Midbrain (tissue), 1 donor: Measurements from ENCODE around the gene GAREM2.
"Not testable (repeated sequence)": the region's sequence is repeated elsewhere in the genome, so short reads cannot be mapped to it uniquely, and the experiment has no call there.

Experiments used
- DNase-seq: peaks from one replicate; lab custom pipeline; 2025; lab: John Stamatoyannopoulos, UW

Gene GAREM2

DNA sequence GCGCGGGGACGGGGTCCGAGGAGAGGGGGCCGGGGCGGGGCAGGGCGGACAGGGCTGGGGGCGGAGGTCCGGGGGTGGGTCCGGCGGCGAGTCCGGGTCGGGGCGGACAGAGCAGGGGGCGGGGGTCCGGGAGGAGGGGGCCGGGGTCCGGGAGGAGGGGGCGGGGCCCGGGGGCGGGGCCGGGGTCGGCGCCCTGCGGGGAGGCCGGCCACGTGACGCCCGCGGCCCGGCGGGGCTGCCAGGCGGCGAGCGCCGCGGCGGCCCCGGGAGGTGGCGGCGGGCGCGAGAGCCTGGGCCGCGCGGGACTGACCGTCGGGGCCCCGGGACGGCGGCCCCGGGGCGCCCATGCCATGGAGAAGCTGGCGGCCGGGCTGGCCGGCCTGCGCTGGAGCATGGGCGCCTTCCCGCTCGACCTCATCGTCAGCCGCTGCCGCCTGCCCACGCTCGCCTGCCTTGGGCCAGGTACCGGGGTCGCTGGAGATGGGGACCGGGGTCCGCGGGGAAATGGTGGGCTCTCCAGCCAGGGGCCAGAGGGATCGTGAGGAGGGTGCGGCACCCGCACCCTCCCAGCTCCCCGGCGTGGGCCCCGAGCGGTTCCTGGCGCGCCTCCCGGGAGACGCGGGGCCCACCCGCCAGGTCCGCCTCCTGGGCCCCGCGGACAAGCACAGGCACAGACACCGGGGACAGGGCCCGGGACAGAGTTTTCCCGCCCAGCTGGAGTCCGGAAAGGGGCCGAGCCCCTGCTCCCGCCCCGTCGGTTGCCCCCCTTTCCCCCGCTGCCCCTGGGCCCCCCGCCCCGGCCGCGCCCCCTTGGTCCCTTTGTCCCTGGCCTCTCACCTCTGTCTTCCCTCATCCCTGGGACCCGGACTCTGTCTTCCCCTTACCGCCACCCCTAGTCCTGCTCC, at the start of gene GAREM2:
Gene GAREM2, plus strand, starts transcription at position 218 of the 905 bp plus-strand sequence. Its CDS starts 133 bp downstream, at position 351.
- DNase-seq, result no peak

DNA sequence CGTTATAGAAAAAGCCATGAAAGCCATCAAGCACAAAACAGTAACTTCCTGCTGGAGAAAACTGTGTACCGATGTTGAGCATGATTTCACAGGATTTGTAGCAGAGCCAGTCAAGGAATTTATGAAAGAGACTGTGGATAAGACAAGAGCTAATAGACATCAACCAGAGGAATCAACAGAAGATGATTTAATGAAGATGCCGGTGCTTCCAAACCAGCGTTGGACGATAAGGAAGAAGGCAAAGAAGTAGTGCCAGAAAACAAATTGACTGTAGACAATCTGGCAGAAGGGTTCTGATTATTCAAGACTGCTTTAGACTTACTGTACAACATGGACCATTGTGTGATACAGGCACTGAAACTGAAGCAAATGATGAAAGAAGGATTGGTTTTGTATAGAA, 49.5 kb upstream of the GAREM2 start:
- DNase-seq, result no peak

DNA sequence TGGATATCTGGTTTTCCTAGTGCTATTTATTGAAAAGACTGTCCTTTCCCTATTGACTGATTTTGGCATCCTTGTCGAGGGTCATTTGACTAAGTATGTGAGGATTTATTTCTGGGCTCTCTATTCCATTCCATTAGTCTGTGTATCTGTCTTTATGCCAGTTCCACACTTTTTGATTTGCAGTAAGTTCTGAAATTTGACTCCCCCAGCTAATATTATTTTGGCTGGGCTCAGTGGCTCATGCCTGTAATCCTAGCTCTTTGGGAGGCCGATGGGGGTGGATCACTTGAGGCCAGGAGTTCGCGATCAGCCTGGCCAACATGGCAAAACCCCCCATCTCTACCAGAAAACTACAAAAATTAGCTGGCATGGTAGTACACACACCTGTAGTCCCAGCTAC, 46.8 kb upstream of the GAREM2 start:
- no peak for DNase-seq

DNA sequence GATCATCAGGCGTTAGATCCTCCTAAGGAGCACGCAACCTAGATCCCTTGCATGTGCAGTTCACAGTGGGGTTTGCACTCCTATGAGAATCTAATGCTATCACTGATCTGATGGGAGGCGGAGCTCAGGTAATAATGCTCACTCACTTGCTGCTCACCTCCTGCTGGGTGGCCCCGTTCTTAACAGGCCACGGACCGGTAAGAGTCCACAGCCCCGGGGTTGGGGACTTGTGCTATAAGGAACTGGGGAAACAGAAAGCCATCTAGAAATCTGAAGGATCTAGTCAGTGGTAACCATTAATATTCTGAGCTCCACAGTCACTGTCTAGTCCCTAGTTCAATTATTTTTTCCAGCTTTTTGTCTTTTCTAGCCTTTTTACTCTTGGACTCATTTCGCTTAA, 44.7 kb upstream of the GAREM2 start:
- no peak for DNase-seq

DNA sequence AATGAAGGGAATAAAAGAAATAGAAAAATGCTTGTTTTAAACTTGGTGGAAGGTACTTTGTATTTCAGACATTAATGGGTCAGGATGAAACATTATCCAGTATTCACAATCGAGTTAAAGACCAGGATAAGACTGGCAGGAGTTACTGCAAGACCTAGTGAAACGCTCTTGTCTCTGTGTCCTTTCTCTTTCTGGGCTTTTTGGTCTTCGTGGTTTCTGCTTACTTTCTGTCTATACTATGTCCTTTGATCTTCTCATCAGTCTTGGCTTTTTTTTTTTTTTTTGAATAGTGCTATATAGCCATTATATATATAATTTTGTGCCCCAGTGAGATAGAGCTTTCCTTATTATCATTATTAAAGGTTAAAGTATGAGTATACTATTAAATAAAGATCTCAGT, 42.1 kb upstream of the GAREM2 start:
- DNase-seq, result no peak

DNA sequence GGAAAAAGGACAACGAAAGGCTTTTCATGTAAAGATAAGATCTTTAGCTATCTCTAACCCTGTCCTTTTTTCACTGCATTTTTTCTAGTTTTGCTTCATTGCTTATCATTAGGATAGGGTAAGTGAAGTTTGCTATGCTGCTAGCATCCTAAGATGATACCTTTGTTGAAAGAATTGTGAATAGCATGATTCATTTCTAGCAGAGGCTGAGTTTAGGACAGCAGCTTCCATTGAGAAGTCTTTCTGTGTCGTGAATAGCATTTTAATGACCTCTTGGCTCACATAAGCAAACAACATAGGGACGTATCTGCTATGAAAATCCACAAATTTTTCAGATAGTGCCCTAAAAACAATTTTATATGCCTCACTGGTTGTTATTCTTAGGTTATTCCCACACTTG, 36.4 kb upstream of the GAREM2 start:
- peak; percentile 66 for DNase-seq

DNA sequence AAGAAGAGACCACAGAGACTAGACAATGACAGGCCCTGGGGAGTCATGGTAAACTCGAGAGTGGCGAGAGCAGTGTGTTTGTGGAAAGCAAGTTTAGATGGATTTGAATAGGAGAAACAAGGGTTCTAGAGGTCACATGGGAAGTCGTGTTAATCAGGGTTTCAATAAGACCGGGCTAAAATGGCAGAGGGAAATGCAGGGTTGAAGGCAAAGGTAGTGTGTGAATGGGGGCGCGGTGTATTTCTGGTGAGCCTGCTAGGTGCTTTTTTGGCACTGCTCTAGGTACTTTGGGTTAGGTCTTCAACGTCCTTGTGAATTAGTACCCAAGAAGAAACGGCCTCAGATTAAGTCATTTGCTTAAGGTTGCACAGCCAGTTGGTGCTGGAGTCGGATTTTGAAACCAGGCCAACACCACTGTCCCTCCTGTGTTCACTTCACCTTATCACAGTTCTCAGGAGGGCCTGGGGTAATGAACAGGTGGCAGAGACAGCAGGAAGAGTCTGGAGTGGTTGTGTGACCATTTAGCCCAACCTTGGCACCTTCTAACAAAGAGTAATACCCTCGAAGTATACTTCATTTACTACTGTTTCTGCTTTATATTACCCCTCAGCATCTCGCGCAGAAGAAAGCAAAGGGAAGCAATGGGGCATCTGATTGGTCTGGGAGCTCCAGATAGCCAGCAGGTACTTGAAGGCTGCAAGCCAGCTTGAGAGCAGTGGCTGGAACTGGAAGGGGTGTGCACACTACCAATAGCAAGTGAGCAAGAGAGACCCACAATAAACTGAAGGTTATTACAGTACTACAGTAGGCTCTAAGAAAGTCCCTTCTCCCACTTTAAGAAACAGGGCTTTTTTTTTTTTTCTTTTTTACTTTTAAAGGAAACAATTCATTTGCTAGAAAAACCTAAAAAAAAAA, 33.4 kb upstream of the GAREM2 start:
- DNase-seq, result no peak

DNA sequence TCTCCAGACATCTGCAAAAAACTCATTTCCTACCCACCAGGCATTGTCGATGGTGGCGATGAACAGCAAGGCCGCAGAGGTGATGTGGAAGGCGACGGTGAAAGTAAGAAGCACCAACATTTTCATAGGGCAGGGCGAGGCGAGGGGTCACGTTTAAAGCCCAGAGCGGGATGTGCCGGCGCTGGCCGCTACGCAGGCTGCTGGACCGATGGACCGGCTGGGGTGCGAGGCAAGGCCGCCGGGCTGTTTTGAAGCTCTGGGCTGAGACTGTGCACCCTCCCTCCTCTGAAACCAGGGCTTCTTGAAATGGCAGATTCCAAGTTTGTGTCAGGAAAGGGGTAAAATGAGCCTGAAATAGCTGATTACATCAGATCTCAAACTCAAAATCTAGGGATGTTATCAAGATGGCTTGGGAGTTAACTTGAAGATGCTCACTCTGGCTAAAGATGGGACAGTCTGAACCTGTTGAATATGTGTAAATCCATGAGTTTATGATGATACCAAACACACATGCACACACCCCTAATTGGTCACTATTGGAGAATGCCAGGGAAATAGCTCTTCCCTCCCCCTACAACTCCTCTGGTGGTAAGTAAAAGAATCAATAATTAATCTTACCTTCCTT, 31.6 kb upstream of the GAREM2 start:
- no peak for DNase-seq

DNA sequence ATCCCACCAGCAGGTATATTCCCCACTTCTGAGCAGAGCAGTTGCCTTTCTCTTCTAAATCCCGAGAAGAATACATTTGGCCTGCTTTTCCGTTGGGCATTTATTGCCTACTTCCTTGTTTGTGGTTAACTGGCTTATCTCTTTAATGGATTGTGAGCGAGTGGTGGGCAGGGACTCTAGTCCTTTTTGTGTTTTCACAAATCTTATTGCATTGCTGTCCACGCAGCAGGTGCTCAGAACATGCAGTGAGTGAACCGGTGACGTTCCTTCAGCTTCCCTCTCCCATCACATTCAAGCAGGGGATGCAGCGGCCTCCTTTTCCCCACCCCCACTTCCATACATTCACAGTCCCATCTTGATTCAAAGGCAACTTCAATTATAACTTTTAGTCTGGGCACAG, 28.9 kb upstream of the GAREM2 start:
- no peak for DNase-seq

DNA sequence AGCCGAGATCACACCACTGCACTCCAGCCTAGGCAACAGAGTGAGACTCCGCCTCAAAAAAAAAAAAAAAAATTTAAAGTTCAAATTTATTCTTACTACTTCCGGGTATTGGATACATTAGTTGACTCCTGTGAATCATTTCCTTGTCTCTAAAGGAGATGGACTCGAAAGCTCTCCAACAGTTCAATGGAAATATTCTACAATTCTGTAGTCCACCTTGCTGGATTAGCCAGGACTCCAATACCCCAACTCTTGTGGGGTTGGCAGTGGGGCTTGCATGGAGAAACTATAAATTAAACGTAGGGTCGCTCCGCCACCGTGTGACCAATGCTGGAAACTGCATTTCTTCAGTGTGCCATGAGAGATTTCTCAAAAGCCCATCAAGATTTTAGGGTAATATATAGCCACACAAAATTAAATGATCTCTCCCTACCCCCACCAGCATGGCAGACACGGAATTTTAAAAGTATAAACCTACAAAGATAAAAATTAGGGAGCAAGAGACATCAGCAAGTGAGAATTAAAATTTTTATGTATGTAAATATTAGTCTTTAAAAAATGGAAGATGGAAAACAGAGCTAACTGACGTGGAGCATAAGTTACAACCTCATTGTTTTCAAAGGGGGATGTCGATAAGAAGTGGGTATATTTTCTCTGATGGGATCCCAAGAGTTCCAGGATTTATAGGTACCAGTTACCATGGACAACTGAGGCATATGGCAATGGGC, 27.8 kb upstream of the GAREM2 start:
- peak; percentile 76 for DNase-seq

DNA sequence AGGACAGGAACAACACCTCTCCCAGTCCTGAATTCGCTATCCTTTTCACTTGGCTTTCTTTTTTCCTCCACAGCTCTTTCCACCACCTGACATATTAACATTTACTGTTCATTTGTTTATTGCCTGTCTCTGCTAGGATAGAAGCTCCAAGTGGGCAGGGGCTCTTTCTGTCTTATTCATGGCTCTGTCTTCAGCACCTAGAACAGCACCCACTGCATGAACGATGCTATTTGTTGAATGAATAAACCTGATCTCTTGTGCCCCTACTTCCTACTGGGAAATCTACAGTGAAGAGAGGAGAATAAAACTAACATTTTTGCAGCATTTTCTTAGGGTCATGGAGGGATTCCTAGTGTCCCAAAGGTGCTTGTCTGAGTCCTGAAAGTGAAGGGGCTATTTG, 24.4 kb upstream of the GAREM2 start:
- DNase-seq, result no peak

DNA sequence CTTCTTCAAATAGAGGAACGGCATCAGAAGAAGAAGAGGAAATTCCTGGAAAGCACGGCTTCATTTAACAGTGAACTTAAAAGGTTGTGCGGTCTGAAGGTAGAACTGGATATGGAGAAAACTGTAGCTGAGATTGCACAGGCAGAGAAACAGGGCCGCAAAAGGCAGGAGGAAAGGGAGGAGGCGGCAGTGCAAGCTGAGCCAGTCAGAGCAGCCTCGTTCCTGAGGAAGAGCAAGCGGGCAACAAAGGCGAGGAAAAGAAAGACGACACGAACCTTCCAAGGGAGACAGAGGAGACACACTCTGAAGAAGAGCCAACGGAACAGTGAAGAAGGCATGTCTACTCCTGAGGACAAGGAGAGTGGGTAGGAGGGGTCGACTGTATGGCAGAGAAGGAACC, 22.6 kb upstream of the GAREM2 start:
- DNase-seq, result no peak

DNA sequence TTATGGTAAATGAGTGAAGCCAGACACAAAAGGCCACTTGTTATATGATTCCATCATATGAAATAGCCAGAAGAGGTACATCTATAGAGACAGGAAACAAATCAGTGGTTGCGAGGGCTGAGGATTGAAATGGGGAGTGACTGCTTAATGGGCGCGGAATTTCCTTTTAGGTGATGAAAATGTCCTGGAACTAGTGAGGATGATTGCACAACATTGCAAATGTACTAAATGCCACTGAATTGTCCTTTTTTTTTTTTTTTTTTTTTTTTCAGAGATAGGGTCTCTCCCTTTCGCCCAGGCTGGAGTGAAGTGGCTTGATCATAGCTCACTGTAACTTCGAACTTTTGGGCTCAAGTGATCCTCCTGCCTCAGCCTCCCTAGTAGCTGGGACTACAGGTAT, 15.3 kb upstream of the GAREM2 start:
- DNase-seq, result no peak

DNA sequence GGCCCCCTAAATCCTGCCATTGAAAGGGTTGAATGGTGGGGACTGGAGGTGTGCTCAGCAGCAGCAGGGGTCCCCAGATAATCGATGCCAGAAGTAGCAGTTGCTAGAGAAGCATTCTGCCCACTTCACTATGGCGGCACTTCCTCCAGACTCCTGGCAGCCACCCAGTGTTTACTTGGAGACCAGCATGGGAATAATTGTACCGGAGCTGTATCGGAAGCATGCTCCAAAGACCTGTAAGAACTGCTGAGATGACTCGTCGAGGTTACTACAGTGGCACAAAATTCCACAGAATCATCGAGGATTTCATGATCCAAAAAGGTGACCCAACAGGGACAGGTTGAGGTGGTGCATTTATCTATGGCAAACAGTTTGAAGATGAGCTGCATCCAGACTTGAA, 11.0 kb upstream of the GAREM2 start:
- no peak for DNase-seq

DNA sequence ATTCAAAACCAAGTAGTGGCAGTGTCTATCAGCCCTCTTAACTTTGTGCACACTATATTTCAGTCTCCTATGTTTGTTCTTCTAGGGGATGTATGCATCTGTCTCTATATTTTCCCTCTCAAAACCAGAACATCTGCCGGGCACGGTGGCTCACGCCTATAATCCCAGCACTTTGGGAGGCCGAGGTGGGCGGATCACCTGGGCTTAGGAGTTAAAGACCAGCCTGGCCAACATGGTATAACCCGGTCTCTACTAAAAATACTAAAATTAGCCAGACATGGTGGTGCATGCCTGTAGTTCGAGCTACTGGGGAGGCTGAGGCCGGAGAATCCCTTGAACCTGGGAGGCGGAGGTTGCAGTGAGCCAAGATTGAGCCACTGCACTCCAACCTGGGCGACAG, 9.9 kb upstream of the GAREM2 start:
- DNase-seq, result no peak

DNA sequence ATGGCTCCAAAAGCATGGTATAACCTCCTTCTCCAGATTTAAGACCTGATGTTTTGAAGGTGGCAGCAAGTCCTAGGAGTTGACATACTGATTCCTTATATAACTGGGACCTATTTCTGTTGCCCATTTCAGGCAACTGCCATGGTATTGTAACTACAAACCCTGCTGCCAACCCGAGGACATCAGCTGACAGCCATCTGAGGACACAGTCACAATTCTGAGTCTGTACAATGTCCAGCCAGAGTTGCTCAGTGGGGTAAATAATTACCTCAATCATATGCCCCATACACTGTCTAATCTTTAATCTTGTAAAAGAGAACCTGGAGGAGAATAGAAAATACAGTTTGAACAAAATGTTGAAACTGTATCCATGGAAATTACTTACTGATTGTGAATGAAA, 8.7 kb upstream of the GAREM2 start:
- DNase-seq, result peak; percentile 70

DNA sequence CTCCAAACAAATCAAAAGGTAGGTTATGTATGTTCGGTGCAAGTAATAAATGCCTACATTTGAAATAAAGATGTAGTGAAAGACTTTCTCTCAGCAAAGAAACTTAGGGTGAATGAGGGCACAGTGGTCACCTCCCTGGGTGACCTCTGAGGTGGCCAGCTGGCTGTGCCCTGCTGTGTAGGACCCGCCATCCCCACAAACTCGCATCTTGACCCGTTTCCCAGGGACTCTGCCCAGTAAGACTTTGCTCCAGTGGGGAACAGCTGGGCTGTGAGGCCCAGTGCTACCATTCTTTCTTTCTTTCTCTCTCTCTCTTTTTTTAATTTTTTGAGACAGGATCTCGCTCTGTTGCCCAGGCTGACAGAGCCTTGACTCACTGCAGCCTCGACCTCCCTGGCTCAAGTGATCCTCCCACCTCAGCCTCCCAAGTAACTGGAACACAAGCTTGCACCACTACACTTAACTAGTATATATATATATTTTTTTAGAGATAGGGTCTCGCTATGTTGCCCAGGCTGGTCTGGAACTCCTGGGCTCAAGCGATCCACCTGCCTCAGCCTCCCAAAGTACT, 8.2 kb upstream of the GAREM2 start:
- no peak for DNase-seq

DNA sequence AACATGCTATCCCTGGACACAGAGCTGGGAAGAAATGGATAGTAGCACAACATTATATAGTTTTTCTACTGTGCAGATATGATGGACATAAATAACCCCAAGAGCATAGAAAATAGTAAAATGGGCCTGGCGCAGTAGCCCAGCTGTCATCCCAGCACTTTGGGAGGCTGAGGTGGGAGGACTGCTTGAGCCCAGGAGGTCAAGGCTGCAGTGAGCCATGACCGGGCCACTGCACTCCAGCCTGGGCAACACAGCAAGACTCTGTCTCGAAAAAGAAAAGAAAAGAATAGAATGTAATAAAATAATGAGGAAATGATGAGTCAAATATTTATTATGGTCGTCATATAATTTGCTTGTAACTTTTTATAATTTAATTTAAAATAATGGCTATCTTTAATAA, 7.5 kb upstream of the GAREM2 start:
- no peak for DNase-seq

DNA sequence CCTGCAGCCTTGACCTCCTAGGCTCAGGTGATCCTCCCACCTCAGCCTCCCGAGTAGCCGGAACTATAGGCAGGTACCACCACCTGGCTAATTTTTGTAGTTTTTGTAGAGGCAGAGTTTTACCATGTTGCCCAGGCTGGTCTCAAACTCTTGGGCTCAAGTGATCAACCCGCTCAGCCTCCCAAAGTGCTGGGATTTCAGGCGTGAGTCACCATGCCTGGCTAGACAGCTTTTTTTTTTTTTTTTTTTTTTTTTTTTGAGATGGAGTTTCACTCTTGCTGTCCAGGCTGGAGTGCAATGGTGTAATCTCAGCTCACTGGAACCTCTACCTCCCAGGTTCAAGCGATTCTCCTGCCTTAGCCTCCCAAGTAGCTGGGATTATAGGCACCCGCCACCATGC, 6.3 kb upstream of the GAREM2 start:
- DNase-seq, result not testable (repeated sequence)

DNA sequence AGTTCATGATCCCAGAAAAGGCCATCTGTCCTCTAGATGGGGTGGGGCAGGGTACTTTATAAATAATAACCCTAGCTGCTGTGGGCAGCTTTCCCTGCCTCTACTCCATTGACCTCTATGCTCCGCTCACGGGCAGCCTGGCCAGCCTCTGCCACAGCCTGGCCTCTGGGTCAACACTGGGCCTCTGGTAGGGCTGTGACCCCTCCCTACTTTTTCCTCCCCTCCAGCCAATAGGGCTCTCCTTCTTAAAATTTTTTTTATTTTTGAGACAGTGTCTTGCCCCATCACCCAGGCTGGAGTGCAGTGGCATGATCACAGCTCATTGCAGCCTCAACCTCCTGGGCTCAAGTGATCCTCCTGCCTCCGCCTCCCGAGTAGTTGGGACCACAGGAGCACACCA, 4.1 kb upstream of the GAREM2 start:
- DNase-seq, result no peak

DNA sequence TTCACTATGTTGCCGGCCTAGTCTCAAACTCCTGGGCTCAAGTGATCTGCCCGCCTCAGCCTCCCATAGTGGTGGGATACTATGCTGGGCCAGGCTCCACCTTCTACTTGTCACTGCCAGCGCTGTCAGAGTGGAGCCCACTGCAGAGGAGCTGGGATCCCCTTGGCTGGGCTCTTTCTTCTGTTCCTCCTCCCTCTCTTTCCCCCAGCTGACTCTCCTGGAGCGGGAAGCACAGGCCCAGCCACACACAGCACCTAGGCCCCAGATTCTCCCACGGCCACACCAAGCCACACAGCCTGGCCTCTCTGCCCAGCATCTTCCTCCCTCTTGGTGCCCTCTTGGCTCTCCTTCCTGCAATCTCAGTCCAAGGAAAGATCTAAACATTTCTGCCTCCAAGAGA, 3.7 kb upstream of the GAREM2 start:
- no peak for DNase-seq
